K562 (cell line): ENCODE results near the gene ANO10. TPM values are rescaled to one million over a fixed set of nuclear protein-coding genes. Genes with fewer than 3 reads are reported as not detected.

Experiments used
- FOXP1 ChIP-seq: sonication (generic); formaldehyde crosslinking; IDR thresholded peaks from 2 replicates; pipeline ENCODE4 v1.8.0; 2022; ENCODE audit warnings: mild to moderate bottlenecking, missing genetic modification reagents
- FUS ChIP-seq: fragments of 200-400 bp; formaldehyde crosslinking; optimal IDR thresholded peaks from 2 replicates; pipeline ENCODE3; 2017; ENCODE audit warnings: low read depth, low read length
- GABPB1 ChIP-seq: sonication (generic); formaldehyde crosslinking; IDR thresholded peaks from 2 replicates; pipeline ENCODE4 v1.8.0; 2022; ENCODE audit warnings: mild to moderate bottlenecking, missing genetic modification reagents
- L3MBTL2 ChIP-seq: fragments of 450-650 bp; IDR thresholded peaks from 2 replicates; pipeline ENCODE4 v1.6.1; 2016; ENCODE audit warnings: mild to moderate bottlenecking, moderate library complexity
- NEUROD1 ChIP-seq: fragments of 150-350 bp; IDR thresholded peaks from 2 replicates; pipeline ENCODE4 v1.6.1; 2014; ENCODE audit warnings: borderline replicate concordance, low read length, low read depth; ENCODE audit not compliant: partially characterized antibody
- NFYB ChIP-seq: IDR thresholded peaks from 2 replicates; pipeline ENCODE4 v1.6.1; 2011; ENCODE audit warnings: mild to moderate bottlenecking, moderate library complexity; ENCODE audit not compliant: insufficient read length; ENCODE audit errors: extremely low read depth
- NR1H2 ChIP-seq: sonication (generic); formaldehyde crosslinking; IDR thresholded peaks from 2 replicates; pipeline ENCODE4 v1.4.0; 2020; ENCODE audit warnings: mild to moderate bottlenecking, missing genetic modification reagents
- NRF1 ChIP-seq, 2 experiments: fragments of 450-650 bp; IDR thresholded peaks in 1 of 2; conservative IDR thresholded peaks in 1 of 2; 2 replicates each; pipeline ENCODE4 v1.6.1; 2014; ENCODE audit warnings: mild to moderate bottlenecking in 2 of 2
- RBFOX2 ChIP-seq: fragments of 200-400 bp; formaldehyde crosslinking; IDR thresholded peaks from 2 replicates; pipeline ENCODE4 v1.6.1; 2017; ENCODE audit warnings: low read depth, mild to moderate bottlenecking, low read length, moderate library complexity
- RCOR1 ChIP-seq, 2 experiments: IDR thresholded peaks; 2 replicates each; pipeline ENCODE4 v1.6.1; 2012; ENCODE audit warnings: low read depth in 2 of 2, low read length in 2 of 2, borderline replicate concordance in 1 of 2, improper control_type of control experiment in 1 of 2
- RFX7 ChIP-seq: fragments of 250-450 bp; sonication (Bioruptor Pico); IDR thresholded peaks from 2 replicates; pipeline ENCODE4 v1.5.1; 2021; ENCODE audit warnings: mild to moderate bottlenecking
- SMARCC2 ChIP-seq: fragments of 450-650 bp; IDR thresholded peaks from 2 replicates; pipeline ENCODE4 v1.6.1; 2017; ENCODE audit warnings: antibody characterized with exemption, moderate library complexity, mild to moderate bottlenecking, low read depth
- SRF ChIP-seq, 2 experiments: fragments of 250-450, 450-650 bp in 1 of 2; sonication (Bioruptor Pico) in 1 of 2; sonication (generic) in 1 of 2; formaldehyde crosslinking; IDR thresholded peaks; 2 replicates each; pipeline versions ENCODE4 v1.5.0 to v1.5.1; 2020 to 2022; ENCODE audit warnings: mild to moderate bottlenecking in 1 of 2, missing genetic modification reagents in 1 of 2
- ZNF24 ChIP-seq: fragments of 450-650 bp; IDR thresholded peaks from 2 replicates; pipeline ENCODE4 v1.6.1; 2016
- polyA plus RNA-seq, 8 experiments: library from polyadenylated mRNA; depleted of rRNA in 4 of 8; stranded (reverse) in 5 of 8; unstranded in 3 of 8; fragments of >200 nt; fragmentation: Nextera tagmentation in 2 of 8; fragmentation: Illumina TruSeq in 1 of 8; extraction: Ambion mirVana in 2 of 8; extraction: Trizol in 1 of 8; gene quantifications; 2 replicates each; pipeline versions ENCODE4 v1.2.1 to v1.2.3, GENCODE V29; 2011 to 2014; ENCODE audit warnings: inconsistent platforms in 1 of 8, missing spikeins in 1 of 8
- total RNA-seq, 7 experiments: library from RNA; depleted of rRNA in 6 of 7; stranded (reverse); fragments of >200 nt in 6 of 7; fragmentation: Illumina TruSeq in 2 of 7; extraction: Trizol in 2 of 7; gene quantifications; 2 replicates each; pipeline versions ENCODE4 v1.2.1 to v1.2.3, GENCODE V29; 2011 to 2021; ENCODE audit warnings: low replicate concordance in 1 of 7
- TF ChIP-seq, protein P1 (sequence below): sonication (generic); formaldehyde crosslinking; IDR thresholded peaks from 2 replicates; pipeline ENCODE4 v1.8.0; 2022; ENCODE audit warnings: mild to moderate bottlenecking, low read depth, missing genetic modification reagents
- TF ChIP-seq, protein P2 (sequence below): fragments of 200-800 bp; sonication (Bioruptor generic); IDR thresholded peaks from 2 replicates; pipeline ENCODE4 v1.6.1; 2017; ENCODE audit warnings: missing genetic modification characterization, missing compliant biosample characterization
- TF ChIP-seq, protein P3 (sequence below): fragments of 450-650 bp; IDR thresholded peaks from 2 replicates; pipeline ENCODE4 v1.6.1; 2014; ENCODE audit warnings: low read depth, mild to moderate bottlenecking, moderate library complexity, borderline replicate concordance
- TF ChIP-seq, protein P4 (sequence below): sonication (generic); formaldehyde crosslinking; IDR thresholded peaks from 2 replicates; pipeline ENCODE4 v1.8.0; 2022; ENCODE audit warnings: mild to moderate bottlenecking, missing genetic modification reagents

ANO10 gene
- total and polyA plus RNA-seq, 9 of the 15 experiments (the other 6 are each of a cell fraction or from before 2014, with no cell fraction given) = 6.4 to 46.0 (median 32.3) TPM

DNA sequence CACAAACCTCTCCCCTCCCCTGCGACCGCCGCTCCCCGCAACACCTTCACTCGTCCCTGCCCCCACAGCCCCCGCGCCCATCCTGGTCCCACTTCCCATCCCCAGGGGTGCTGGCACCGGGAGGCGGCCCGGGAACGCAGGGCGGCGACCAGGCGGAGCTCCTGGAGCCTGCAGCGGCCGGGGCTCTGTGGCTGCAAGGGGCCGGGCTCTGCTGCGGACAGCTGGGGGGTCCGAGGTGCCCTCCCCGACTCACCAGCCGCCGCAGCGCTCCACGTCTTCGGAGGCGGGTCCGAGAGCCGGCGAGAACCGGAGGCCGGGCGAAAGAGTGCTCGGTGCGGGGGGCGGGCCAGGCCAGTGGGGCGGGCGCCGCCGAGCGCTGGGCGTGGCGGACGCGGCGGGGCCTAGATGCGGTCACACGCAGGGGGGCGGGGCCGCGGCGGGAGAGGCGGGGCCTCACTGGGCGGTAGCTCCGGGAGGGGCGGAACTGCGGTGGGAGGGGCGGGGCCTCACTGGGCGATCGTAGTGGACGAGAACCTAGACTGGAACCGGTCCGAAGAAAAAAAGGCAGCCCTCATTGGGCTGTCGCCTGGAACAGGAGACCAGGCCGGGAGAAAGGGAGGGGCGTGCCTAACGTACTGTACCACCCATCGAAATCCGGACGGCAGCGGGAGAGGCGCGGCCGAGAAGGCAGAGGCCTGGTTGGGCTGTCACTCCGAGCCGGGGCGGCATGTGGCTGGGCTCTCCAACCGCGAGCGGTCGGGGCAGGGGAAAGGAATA lies at the start of gene ANO10 (continued):
- TF ChIP-seq, protein P1, sequence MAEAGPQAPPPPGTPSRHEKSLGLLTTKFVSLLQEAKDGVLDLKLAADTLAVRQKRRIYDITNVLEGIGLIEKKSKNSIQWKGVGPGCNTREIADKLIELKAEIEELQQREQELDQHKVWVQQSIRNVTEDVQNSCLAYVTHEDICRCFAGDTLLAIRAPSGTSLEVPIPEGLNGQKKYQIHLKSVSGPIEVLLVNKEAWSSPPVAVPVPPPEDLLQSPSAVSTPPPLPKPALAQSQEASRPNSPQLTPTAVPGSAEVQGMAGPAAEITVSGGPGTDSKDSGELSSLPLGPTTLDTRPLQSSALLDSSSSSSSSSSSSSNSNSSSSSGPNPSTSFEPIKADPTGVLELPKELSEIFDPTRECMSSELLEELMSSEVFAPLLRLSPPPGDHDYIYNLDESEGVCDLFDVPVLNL (CRISPR knock-in tag) = 0 out of 2 replicates have a peak, but pooled peaks have one; percentile 29
- TF ChIP-seq SMARCC2 (0 out of 2 replicates have a peak, but pooled peaks have one; percentile 56), RBFOX2 (peak; percentile 79), NR1H2 (CRISPR knock-in tag) (0 out of 2 replicates have a peak, but pooled peaks have one; percentile 27), FUS (peak; percentile 40), NEUROD1 (peak; percentile 17), RFX7 (CRISPR knock-in tag) (no peak), GABPB1 (CRISPR knock-in tag) (peak; percentile 34), ZNF24 (0 out of 2 replicates have a peak, but pooled peaks have one; percentile 22), NFYB (peak; percentile 37), FOXP1 (CRISPR knock-in tag) (peak; percentile 52; the same call in 1 of the 2 replicates), SRF (CRISPR knock-in tag; IDR thresholded peaks at IDR 0.05) (peak in 1 of 2 experiments; percentile 12; a peak in 1 of 4 replicates), L3MBTL2 (peak; percentile 90), RCOR1 (IDR thresholded peaks at IDR 0.05; ENCODE audit: borderline replicate concordance in 1 of 2, low read depth in 2 of 2, low read length in 2 of 2) (peak in 1 of 2 experiments; percentile 74; a peak in 1 of 4 replicates), NRF1 (conservative IDR thresholded peaks at IDR 0.05 in 1 of 2, IDR thresholded peaks at IDR 0.05 in 1 of 2) (peak; percentile 67 to 74)
- TF ChIP-seq, protein P2, sequence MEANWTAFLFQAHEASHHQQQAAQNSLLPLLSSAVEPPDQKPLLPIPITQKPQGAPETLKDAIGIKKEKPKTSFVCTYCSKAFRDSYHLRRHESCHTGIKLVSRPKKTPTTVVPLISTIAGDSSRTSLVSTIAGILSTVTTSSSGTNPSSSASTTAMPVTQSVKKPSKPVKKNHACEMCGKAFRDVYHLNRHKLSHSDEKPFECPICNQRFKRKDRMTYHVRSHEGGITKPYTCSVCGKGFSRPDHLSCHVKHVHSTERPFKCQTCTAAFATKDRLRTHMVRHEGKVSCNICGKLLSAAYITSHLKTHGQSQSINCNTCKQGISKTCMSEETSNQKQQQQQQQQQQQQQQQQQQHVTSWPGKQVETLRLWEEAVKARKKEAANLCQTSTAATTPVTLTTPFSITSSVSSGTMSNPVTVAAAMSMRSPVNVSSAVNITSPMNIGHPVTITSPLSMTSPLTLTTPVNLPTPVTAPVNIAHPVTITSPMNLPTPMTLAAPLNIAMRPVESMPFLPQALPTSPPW (CRISPR knock-in tag) = peak; percentile 90
- TF ChIP-seq, protein P3, sequence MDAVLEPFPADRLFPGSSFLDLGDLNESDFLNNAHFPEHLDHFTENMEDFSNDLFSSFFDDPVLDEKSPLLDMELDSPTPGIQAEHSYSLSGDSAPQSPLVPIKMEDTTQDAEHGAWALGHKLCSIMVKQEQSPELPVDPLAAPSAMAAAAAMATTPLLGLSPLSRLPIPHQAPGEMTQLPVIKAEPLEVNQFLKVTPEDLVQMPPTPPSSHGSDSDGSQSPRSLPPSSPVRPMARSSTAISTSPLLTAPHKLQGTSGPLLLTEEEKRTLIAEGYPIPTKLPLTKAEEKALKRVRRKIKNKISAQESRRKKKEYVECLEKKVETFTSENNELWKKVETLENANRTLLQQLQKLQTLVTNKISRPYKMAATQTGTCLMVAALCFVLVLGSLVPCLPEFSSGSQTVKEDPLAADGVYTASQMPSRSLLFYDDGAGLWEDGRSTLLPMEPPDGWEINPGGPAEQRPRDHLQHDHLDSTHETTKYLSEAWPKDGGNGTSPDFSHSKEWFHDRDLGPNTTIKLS = peak; percentile 28; the same call in 1 of the 2 replicates
- TF ChIP-seq, protein P4, sequence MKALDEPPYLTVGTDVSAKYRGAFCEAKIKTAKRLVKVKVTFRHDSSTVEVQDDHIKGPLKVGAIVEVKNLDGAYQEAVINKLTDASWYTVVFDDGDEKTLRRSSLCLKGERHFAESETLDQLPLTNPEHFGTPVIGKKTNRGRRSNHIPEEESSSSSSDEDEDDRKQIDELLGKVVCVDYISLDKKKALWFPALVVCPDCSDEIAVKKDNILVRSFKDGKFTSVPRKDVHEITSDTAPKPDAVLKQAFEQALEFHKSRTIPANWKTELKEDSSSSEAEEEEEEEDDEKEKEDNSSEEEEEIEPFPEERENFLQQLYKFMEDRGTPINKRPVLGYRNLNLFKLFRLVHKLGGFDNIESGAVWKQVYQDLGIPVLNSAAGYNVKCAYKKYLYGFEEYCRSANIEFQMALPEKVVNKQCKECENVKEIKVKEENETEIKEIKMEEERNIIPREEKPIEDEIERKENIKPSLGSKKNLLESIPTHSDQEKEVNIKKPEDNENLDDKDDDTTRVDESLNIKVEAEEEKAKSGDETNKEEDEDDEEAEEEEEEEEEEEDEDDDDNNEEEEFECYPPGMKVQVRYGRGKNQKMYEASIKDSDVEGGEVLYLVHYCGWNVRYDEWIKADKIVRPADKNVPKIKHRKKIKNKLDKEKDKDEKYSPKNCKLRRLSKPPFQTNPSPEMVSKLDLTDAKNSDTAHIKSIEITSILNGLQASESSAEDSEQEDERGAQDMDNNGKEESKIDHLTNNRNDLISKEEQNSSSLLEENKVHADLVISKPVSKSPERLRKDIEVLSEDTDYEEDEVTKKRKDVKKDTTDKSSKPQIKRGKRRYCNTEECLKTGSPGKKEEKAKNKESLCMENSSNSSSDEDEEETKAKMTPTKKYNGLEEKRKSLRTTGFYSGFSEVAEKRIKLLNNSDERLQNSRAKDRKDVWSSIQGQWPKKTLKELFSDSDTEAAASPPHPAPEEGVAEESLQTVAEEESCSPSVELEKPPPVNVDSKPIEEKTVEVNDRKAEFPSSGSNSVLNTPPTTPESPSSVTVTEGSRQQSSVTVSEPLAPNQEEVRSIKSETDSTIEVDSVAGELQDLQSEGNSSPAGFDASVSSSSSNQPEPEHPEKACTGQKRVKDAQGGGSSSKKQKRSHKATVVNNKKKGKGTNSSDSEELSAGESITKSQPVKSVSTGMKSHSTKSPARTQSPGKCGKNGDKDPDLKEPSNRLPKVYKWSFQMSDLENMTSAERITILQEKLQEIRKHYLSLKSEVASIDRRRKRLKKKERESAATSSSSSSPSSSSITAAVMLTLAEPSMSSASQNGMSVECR (CRISPR knock-in tag) = peak; percentile 35; the same call in 1 of the 2 replicates
